RWPE2 (cell line): Measurements from ENCODE around the gene MTFP1.

ENCODE experiments used
- ATAC-seq: fragments of 200-7000 bp; cut with Tn5 transposase; 3 replicates; pipeline ENCODE4 v1.9.1; 2021; ENCODE audit warnings: low read depth
- DNase-seq: peaks from one replicate; pipeline ENCODE4 v3.0.0-alpha.2; 2020; ENCODE audit warnings: low spot score
- H3K27ac ChIP-seq: fragments of 450-650 bp; 2 replicates; pipeline ENCODE4 v1.5.1; 2017; ENCODE audit warnings: mild to moderate bottlenecking; ENCODE audit not compliant: poor library complexity, severe bottlenecking
- H3K27me3 ChIP-seq: fragments of 250-450 bp; sonication (Bioruptor Pico); 2 replicates; pipeline ENCODE4 v1.5.1; 2021; ENCODE audit warnings: mild to moderate bottlenecking, moderate library complexity; ENCODE audit not compliant: insufficient read depth, poor library complexity, severe bottlenecking
- H3K36me3 ChIP-seq: fragments of 250-450 bp; sonication (Bioruptor Pico); 2 replicates; pipeline ENCODE4 v1.5.1; 2020; ENCODE audit warnings: low read depth, mild to moderate bottlenecking, moderate library complexity
- H3K4me1 ChIP-seq: fragments of 250-450 bp; sonication (Bioruptor Pico); 2 replicates; pipeline ENCODE4 v1.5.1; 2021; ENCODE audit warnings: mild to moderate bottlenecking, moderate library complexity; ENCODE audit not compliant: insufficient read depth, poor library complexity, severe bottlenecking
- H3K4me3 ChIP-seq: fragments of 250-450 bp; sonication (Bioruptor Pico); 2 replicates; pipeline ENCODE4 v1.5.1; 2021; ENCODE audit warnings: mild to moderate bottlenecking, moderate library complexity; ENCODE audit not compliant: severe bottlenecking
- H3K9me3 ChIP-seq: fragments of 250-450 bp; sonication (Bioruptor Pico); 2 replicates; pipeline ENCODE4 v1.5.1; 2021; ENCODE audit warnings: mild to moderate bottlenecking, moderate library complexity; ENCODE audit not compliant: severe bottlenecking
- TF ChIP-seq, protein P1 (sequence below): fragments of 450-650 bp; IDR thresholded peaks from one replicate; pipeline ENCODE4 v1.5.1; 2017; ENCODE audit warnings: mild to moderate bottlenecking, moderate library complexity; ENCODE audit not compliant: poor library complexity, severe bottlenecking

The MTFP1 gene

DNA sequence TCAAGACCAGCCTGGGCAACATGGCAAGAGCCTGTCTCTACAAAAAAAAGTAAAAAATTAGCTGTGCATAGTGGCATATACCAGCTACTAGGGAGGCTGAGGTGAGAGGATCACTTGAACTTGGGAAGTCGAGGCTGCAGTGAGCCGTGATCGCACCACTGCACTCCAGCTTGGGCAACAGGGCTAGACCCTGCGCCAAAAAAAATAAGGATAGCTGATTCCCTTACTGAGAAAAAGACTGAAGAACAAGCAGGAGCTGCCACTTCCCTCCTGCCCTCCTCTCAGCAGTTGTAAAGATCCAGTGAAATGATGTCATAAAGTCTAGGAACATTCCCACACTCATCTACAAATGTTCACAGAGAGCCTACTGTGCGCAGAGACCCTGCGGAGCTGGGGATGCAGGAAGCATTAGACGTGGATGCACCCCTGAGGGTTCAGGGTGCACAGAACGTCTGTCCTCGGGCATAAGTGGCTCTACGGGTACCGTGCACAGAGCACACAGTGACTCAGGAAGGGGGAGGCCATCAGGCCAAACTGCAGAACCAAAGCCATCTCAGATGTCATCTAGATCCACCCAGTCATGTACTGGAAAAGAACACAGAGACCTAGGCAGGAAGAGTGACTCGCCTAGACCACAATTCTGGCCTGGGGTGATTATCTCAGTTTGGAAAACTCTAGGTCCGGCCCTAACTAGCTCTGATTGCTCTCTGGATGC is 17.0 kb upstream of the MTFP1 start:
- Histone ChIP-seq H3K4me3 (no peak overlapping the region), H3K9me3 (no peaks in the 10 kb centered on the region), H3K36me3 (peaks cover 86% of the 10 kb centered on the region), H3K27ac (peak overlapping the region; percentile 73), H3K4me1 (peaks cover 18% of the 10 kb centered on the region), H3K27me3 (no peaks in the 10 kb centered on the region)
- no peak for DNase-seq
- TF ChIP-seq, protein P1, sequence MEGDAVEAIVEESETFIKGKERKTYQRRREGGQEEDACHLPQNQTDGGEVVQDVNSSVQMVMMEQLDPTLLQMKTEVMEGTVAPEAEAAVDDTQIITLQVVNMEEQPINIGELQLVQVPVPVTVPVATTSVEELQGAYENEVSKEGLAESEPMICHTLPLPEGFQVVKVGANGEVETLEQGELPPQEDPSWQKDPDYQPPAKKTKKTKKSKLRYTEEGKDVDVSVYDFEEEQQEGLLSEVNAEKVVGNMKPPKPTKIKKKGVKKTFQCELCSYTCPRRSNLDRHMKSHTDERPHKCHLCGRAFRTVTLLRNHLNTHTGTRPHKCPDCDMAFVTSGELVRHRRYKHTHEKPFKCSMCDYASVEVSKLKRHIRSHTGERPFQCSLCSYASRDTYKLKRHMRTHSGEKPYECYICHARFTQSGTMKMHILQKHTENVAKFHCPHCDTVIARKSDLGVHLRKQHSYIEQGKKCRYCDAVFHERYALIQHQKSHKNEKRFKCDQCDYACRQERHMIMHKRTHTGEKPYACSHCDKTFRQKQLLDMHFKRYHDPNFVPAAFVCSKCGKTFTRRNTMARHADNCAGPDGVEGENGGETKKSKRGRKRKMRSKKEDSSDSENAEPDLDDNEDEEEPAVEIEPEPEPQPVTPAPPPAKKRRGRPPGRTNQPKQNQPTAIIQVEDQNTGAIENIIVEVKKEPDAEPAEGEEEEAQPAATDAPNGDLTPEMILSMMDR: no peak
- peak; percentile 48 for ATAC-seq

DNA sequence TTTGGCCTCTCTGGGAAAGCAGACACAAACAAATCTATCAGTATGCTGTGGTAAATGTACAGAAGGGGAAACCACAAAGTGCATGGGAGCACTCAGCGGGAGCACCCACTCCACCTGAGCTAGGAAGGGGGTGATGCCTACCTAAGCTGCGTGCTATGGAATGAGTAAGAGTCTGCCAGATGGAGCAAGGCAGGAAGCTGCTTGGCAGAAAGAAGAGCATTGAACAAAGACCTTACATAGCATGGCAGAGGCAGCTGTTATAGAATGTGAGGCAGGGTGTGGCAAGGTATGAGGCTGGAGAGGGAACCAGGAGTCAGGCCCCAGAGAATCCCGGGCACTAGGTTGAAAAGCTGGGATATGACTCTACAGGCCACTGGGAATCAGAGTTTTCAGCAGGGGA is 13.8 kb upstream of the MTFP1 start:
- DNase-seq (no peak), ATAC-seq (peak; percentile 93)
- Histone ChIP-seq H3K27ac (peak overlapping the region; percentile 73), H3K9me3 (no peaks in the 10 kb centered on the region), H3K27me3 (no peaks in the 10 kb centered on the region), H3K4me3 (no peak overlapping the region), H3K36me3 (peaks cover 97% of the 10 kb centered on the region), H3K4me1 (peaks cover 18% of the 10 kb centered on the region)
- TF ChIP-seq, protein P1: no peak

DNA sequence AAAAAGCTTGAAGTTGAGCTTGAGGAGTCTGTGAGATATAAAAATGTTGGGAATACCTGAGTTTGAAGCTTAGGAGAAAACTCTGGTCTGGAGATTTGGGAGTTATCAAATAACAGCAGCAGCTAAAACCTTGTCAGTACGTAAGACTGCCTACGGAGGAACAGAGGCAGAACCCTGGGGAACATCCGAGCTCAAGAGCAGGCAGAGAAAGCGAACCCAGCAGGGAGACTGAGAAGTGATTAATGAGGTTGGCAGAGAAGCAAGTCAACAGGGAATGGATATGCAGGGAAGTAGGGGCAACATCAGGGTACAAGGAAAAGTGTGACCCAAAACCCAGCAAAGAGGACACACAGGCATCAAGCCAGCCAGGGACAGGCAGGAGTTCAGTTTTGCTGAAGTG is 12.6 kb upstream of the MTFP1 start:
- H3K4me3 ChIP-seq: no peak overlapping the region
- peak overlapping the region; percentile 73 for H3K27ac ChIP-seq
- TF ChIP-seq, protein P1: no peak
- H3K27me3 ChIP-seq: no peaks in the 10 kb centered on the region
- H3K9me3 ChIP-seq: no peaks in the 10 kb centered on the region
- ATAC-seq (no peak), DNase-seq (no peak)
- H3K4me1 ChIP-seq: peaks cover 17% of the 10 kb centered on the region
- H3K36me3 ChIP-seq: peaks cover 97% of the 10 kb centered on the region

- Histone ChIP-seq H3K9me3 (no peaks in the 10 kb centered on the region), H3K27ac (no peak overlapping the region), H3K27me3 (no peaks in the 10 kb centered on the region), H3K4me1 (peaks cover 8% of the 10 kb centered on the region), H3K4me3 (no peak overlapping the region), H3K36me3 (peaks cover 97% of the 10 kb centered on the region)
- no peak for DNase-seq
- TF ChIP-seq, protein P1: no peak
- no peak for ATAC-seq
These were observed 11.6 kb upstream of the MTFP1 start for GRCh38 chr22:30413745-30414524.
